GM18526 (cell line): Measurements from ENCODE around the gene SMIM27.
A peak's percentile ranks its signal among the peaks of the same experiment; 100 is the strongest.

Experiments used
- POLR2A ChIP-seq: IDR thresholded peaks from 3 replicates; pipeline ENCODE4 v1.6.1; 2011; ENCODE audit not compliant: insufficient read length; ENCODE audit errors: extremely low read depth

SMIM27 gene

DNA sequence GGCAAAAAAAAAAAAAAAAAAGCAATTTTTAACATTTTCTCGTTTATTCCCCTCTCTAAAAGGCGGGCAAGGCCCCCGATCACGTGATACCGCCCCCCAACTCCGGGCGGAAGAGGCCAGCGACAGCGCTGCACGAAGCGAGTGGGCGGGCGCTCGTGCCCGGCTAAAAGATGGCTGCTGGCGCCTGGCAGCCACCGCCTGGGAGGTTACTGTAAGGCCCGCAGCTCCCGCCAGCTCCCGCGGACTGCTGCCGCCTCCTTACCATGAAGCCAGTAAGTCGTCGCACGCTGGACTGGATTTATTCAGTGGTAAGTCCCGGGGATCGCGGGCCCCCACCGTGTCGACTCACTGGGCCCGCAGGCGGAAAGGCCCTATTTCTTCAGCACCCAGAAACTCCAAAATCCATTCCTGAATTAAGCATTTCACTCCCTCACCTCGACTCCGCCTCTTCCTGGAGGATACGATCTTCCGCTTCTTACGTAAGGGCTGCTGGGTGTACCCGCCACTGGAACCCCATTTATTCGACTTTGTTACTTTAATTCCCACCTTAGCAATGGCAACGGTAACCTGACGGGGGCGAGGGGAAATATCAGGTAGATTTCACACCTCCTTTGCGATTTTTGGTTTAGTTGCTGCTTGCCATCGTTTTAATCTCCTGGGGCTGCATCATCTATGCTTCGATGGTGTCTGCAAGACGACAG lies at the start of gene SMIM27, which contains the start of gene TOPORS:
SMIM27 (plus strand) TSS at position 156 of the 701 bp plus-strand sequence; CDS start at position 264, 108 bp downstream.
TOPORS (minus strand) TSS at position 415 of the 701 bp plus-strand sequence; CDS start at position 265, 150 bp downstream.
- peak; percentile 79 for TF ChIP-seq POLR2A

DNA sequence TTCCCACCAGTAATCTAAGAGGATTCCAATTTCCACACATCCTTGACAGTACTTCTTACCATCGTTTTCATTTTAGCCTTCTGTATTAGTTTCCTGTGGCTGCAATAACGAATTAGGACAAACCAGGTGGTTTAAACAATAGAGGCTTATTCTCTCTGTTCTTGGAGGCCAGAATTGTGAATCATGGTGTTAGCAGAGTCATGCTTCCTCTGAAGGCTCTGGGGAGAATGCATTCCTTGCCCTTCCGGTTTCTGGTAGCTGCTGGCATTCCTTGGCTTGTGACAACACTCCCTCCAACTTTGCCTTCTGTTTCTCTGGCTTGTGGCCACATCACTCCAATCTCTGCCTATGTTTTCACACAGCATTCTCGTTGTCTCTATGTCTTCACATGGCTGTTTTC lies 49.7 kb upstream of the SMIM27 start:
- no peak for TF ChIP-seq POLR2A

DNA sequence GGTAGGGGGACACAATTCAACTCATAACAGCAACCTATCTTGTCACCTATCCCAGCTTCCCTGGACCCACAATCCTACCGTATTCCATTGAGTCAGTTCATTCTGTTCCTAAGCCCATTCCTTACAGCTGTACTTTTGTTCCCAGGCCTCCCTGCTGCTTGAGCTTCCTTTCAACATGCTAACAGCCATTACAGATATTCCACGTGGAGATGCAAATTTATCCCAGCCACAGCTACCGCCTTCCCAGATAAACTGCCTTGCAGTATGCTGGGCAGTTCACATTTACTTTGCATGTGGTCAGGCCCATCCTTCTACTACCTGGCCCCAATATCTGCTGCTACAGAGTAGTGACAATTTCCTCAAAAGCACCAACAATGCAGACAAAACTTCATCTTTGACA lies 49.1 kb upstream of the SMIM27 start:
- no peak for TF ChIP-seq POLR2A

DNA sequence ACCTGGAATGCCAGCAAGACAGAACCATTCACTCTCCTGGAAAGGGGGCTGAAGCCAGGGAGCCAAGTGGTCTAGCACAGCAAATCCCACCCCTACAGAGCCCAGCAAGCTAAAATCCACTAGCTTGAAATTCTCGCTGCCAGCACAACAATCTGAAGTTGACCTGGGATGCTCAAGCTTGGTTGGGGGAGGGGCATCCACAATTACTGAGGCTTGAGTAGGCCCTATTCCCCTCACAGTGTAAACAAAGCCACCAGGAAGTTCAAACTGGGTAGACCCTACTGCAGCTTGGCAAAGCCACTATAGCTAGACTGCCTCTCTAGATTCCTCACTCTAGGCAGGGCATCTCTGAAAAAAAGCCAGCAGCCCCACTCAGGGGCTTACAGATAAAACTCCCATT lies 43.4 kb upstream of the SMIM27 start:
- no peak for TF ChIP-seq POLR2A

GRCh38 chr9:32516241-32516640 lies 35.9 kb upstream of the SMIM27 start:
- no peak for TF ChIP-seq POLR2A

GRCh38 chr9:32518276-32518675 lies 33.9 kb upstream of the SMIM27 start:
- TF ChIP-seq POLR2A, result no peak

GRCh38 chr9:32523910-32524309 lies 28.2 kb upstream of the SMIM27 start:
- no peak for TF ChIP-seq POLR2A

- TF ChIP-seq POLR2A, result no peak
These were observed 27.0 kb upstream of the SMIM27 start for GRCh38 chr9:32524892-32525708.

DNA sequence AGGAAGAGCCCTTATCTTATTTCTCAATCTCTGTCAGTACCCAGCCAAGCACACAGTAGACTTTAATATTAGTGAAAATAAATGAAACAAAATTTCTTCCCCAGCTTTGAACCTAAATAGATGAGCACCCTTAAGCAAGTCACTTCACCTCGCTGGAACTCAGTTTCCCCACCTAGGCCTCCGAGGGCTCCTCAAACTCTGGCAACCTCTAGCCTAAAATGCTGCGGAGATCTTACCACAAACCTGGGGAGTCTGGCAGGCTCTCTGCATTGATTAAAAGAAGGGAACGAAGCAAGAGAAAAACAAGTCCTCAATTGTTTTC lies 26.5 kb upstream of the SMIM27 start:
- TF ChIP-seq POLR2A, result no peak

GRCh38 chr9:32526041-32526706 lies 26.0 kb upstream of the SMIM27 start, which contains the start of gene RIGI:
Gene RIGI, minus strand, starts transcription at chr9:32526196. Its CDS starts 30 bp downstream, at chr9:32526166.
- TF ChIP-seq POLR2A, result peak; percentile 71

- no peak for TF ChIP-seq POLR2A
These were observed 25.4 kb upstream of the SMIM27 start for GRCh38 chr9:32526707-32527048.

- TF ChIP-seq POLR2A, result no peak
These were observed 18.8 kb upstream of the SMIM27 start for GRCh38 chr9:32533336-32533735.

GRCh38 chr9:32533816-32534215 lies 18.3 kb upstream of the SMIM27 start:
- no peak for TF ChIP-seq POLR2A

DNA sequence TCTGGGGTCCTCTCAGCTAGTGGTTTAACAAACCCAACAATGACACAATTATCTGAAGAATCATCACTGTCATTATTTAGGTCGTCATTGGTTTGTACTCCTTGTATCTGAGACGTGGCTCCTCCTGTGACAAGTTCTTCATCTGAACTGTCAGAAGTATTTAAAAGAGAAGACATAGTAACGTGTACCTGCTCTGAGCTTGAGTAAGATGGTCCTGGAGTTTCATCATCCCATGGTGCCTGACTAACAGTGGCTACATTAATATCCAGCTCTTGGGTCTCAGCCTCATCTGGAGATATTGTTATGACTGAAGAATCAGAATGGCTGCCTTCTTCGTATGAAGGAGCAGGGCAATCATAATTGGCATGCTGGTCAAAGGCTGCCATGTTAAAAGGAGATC lies 9.1 kb upstream of the SMIM27 start:
- no peak for TF ChIP-seq POLR2A

- no peak for TF ChIP-seq POLR2A
These were observed 6.2 kb upstream of the SMIM27 start for GRCh38 chr9:32545884-32546283.

DNA sequence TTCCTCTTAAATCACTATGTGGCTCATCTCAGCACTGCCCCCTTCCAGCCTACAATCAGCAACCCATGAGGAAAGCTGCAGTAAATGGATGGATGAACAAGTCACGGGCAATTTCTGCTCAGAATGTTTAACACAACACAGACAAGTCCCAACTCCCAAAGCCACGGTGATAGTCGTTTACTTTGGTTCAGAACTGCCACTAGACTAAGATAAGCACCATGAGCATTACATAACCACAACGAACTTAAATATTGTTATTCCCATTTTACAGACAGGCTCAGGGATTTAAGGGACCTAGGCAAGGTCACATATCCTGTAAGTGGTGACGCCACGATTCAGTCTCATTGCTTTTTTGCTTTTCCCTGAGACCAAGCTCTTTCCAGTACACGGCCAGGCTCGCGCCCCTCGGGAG lies 2.0 kb upstream of the SMIM27 start:
- no peak for TF ChIP-seq POLR2A
